BJ (cell line): ENCODE data around the gene USP43. TPM values are rescaled to one million over a fixed set of nuclear protein-coding genes. Genes with fewer than 3 reads are reported as not detected.

Experiments
- CTCF ChIA-PET: fragments of 350-600 bp; formaldehyde crosslinking; extraction: SDS; loops from one replicate; lab custom pipeline; 2021; ENCODE audit warnings: antibody characterized with exemption, inconsistent platforms; lab: Yijun Ruan, JAX
- POLR2A ChIA-PET: fragments of 300-600 bp; sonication (Branson Sonifier 250); formaldehyde crosslinking; extraction: SDS; loops from one replicate; lab custom pipeline; 2021; ENCODE audit warnings: antibody characterized with exemption; lab: Charles Lee
- DNase-seq: peaks from one replicate; pipeline ENCODE4 v3.0.0-alpha.2; 2011; ENCODE audit warnings: low read depth
- H3K27me3 ChIP-seq: 2 replicates; pipeline ENCODE4 v1.6.0; 2011; ENCODE audit warnings: low read length; ENCODE audit not compliant: control insufficient read depth, insufficient read depth
- H3K36me3 ChIP-seq: 2 replicates; pipeline ENCODE4 v1.5.1; 2011; ENCODE audit warnings: low read length; ENCODE audit not compliant: control insufficient read depth, insufficient read depth
- H3K4me3 ChIP-seq: 2 replicates; pipeline ENCODE4 v1.5.1; 2011; ENCODE audit warnings: low read depth, mild to moderate bottlenecking, control low read depth, low read length
- polyA plus RNA-seq: library from polyadenylated mRNA; depleted of rRNA; stranded (reverse); fragments of >200 nt; gene quantifications from 2 replicates; pipeline ENCODE4 v1.2.3, GENCODE V29; 2011
- TF ChIP-seq, protein P1 (sequence below): IDR thresholded peaks from 2 replicates; pipeline ENCODE4 v1.5.1; 2011; ENCODE audit warnings: low read depth, mild to moderate bottlenecking, control low read depth, inconsistent platforms, low read length, moderate library complexity; ENCODE audit not compliant: insufficient read depth

The USP43 gene
- polyA plus RNA-seq, 1 experiment: 0.23 TPM

DNA sequence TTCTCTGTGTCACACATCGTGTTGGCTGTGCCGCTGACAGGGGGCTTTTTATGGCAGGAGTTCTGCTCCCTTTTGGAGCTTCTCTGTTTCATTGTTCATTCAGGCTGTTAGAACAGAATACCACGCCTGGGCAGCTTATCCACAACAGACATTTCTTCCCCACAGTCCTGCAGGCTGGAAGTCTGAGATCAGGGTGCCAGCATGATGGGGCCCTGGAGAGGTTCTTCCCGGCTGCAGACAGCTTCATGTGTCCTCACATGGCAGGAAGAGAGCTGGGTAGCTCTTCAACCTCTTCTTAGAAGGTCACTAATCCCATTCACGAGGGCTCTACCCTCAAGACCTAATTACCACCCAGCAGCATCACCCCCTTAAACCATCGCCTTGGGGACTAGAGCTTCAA, 81.0 kb downstream of the USP43 start:
- CTCF ChIA-PET: interaction anchor here (1.8 to 2.0 kb wide), 2 partner anchors 15 to 149 kb away, joined by 5 to 6 read pairs; no protein-coding TSS in a partner anchor
- Histone ChIP-seq H3K27me3 (no peaks in the 10 kb centered on the region), H3K36me3 (no peaks in the 10 kb centered on the region)

DNA sequence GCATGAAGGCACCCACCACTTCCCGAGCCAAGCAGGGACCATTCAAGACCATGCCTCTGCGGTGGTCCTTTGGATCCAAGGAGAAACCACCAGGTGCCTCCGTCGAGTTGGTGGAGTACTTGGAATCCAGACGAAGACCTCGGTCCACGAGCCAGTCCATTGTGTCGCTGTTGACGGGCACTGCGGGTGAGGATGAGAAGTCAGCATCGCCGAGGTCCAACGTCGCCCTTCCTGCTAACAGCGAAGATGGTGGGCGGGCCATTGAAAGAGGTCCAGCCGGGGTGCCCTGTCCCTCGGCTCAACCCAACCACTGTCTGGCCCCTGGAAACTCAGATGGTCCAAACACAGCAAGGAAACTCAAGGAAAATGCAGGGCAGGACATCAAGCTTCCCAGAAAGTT, 82.7 kb downstream of the USP43 start:
- ChIA-PET POLR2A (no interaction called here), CTCF (interaction anchor here (0.7 to 1.8 kb wide), 10 partner anchors 11 to 372 kb away, joined by 3 to 14 read pairs (median 4); no protein-coding TSS in a partner anchor)
- DNase-seq: no peak
- no peaks in the 10 kb centered on the region for H3K36me3 ChIP-seq
- TF ChIP-seq, protein P1, sequence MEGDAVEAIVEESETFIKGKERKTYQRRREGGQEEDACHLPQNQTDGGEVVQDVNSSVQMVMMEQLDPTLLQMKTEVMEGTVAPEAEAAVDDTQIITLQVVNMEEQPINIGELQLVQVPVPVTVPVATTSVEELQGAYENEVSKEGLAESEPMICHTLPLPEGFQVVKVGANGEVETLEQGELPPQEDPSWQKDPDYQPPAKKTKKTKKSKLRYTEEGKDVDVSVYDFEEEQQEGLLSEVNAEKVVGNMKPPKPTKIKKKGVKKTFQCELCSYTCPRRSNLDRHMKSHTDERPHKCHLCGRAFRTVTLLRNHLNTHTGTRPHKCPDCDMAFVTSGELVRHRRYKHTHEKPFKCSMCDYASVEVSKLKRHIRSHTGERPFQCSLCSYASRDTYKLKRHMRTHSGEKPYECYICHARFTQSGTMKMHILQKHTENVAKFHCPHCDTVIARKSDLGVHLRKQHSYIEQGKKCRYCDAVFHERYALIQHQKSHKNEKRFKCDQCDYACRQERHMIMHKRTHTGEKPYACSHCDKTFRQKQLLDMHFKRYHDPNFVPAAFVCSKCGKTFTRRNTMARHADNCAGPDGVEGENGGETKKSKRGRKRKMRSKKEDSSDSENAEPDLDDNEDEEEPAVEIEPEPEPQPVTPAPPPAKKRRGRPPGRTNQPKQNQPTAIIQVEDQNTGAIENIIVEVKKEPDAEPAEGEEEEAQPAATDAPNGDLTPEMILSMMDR: no peak
- H3K4me3 ChIP-seq: no peak overlapping the region
- H3K27me3 ChIP-seq: no peaks in the 10 kb centered on the region

More for the DNA sequence above, 81.0 kb downstream of the USP43 start:
- no peak overlapping the region for H3K4me3 ChIP-seq
- DNase-seq: no peak
- TF ChIP-seq, protein P1: no peak
- POLR2A ChIA-PET: no interaction called here

DNA sequence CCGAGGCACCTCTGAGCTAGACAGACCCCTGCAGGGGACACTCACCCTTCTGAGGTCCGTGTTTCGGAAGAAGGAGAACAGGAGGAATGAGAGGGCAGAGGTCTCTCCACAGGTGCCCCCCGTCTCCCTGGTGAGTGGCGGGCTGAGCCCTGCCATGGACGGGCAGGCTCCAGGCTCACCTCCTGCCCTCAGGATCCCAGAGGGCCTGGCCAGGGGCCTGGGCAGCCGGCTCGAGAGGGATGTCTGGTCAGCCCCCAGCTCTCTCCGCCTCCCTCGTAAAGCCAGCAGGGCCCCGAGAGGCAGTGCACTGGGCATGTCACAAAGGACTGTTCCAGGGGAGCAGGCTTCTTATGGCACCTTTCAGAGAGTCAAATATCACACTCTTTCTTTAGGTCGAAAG, 83.2 kb downstream of the USP43 start:
- CTCF ChIA-PET: interaction anchor here (0.7 to 1.8 kb wide), 11 partner anchors 11 to 199 kb away, joined by 3 to 14 read pairs (median 4); no protein-coding TSS in a partner anchor
- no peaks in the 10 kb centered on the region for H3K36me3 ChIP-seq
- no peak overlapping the region for H3K4me3 ChIP-seq
- TF ChIP-seq, protein P1: no peak
- no peak for DNase-seq
- no peaks in the 10 kb centered on the region for H3K27me3 ChIP-seq
- POLR2A ChIA-PET: no interaction called here

DNA sequence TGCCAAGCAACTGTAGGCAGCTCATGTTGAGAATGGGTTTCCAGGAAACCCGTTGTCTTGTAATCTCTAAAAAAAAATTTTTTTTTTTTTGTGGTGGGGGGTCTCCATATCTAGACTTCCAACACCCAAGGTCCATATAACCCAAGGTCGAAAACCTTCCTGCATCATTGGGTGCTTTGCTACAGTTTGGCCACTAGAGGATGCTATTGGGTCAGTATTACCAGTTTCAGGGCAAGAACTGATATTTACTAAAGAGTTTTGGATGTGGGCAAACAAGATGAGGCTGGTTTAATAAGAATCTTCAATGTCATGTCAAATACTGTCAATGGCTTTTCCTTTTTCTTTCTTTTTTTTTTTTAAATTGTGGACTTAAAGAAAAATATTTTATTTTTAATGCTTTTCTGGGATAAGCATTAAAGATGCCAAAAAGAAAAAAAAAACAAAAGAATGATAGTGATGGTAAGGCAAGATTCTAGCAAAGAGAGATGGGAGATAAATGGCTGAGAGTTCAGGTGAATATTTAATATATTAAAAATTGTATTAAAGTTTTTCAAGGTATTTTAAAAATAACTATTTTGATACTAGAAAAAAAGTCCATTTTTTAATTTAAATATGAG, 83.8 kb downstream of the USP43 start:
- H3K27me3 ChIP-seq: no peaks in the 10 kb centered on the region
- H3K4me3 ChIP-seq: no peak overlapping the region
- H3K36me3 ChIP-seq: no peaks in the 10 kb centered on the region
- DNase-seq: peak; percentile 6
- CTCF ChIA-PET: interaction anchor here (0.7 to 1.8 kb wide), 10 partner anchors 12 to 199 kb away, joined by 3 to 14 read pairs (median 4); no protein-coding TSS in a partner anchor
- POLR2A ChIA-PET: no interaction called here
- TF ChIP-seq, protein P1: peak; percentile 99

DNA sequence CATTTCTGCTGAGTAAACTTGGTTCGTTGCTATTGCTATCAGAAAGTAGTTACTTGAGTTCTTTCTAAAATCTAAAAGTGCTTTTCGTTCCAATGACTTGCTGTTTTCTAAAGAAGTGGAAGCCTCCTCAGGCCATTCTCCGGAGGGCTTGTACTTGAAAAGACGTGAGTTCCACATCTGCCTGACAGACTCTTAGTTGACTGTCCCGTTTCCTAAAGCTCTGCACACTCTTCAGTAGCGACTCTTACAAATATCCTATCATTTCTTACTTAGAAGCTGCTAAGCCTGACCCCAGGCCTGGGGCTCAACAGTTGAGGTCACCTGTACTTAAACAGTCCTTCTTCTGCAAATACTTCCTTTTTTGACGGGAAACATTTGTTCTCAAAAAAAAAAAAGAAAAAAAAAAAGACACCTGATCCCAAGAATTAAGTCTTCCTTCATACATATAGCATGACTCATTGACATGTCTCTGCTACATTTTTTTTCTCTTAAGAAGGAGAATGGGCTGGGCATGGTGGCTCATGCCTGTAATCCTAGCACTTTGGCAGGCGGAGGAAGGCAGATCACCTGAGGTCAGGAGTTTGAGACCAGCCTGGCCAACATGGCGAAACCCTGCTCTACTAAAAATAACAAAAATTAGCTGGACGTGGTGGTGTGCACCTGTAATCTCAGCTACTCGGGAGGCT, 84.6 kb downstream of the USP43 start:
- POLR2A ChIA-PET: no interaction called here
- CTCF ChIA-PET: interaction anchor here (2.5 kb wide), 1 partner anchor 14 kb away, joined by 5 read pairs; no protein-coding TSS in a partner anchor

More for the DNA sequence above, 84.6 kb downstream of the USP43 start:
- TF ChIP-seq, protein P1: no peak
- no peak for DNase-seq
- no peak overlapping the region for H3K4me3 ChIP-seq
- no peaks in the 10 kb centered on the region for H3K27me3 ChIP-seq
- no peaks in the 10 kb centered on the region for H3K36me3 ChIP-seq
